Nephron progenitor cell (in vitro differentiated cells): ENCODE results near the gene CNKSR2.
"Not testable (repeated sequence)": the region's sequence is repeated elsewhere in the genome, so short reads cannot be mapped to it uniquely, and the experiment has no call there.

Source experiments
- DNase-seq: peaks from one replicate; pipeline ENCODE4 v3.0.0; 2021
- H3K27ac Mint-ChIP-seq: 2 replicates; pipeline ENCODE4 v1.8.0; 2021; ENCODE audit warnings: mild to moderate bottlenecking, moderate library complexity, mixed read lengths
- H3K27me3 Mint-ChIP-seq: 2 replicates; pipeline ENCODE4 v1.8.0; 2021; ENCODE audit warnings: mild to moderate bottlenecking, low read depth, mixed read lengths; ENCODE audit not compliant: poor library complexity
- H3K36me3 Mint-ChIP-seq: 2 replicates; pipeline ENCODE4 v1.8.0; 2021; ENCODE audit warnings: low read depth, mixed read lengths
- H3K4me1 Mint-ChIP-seq: 2 replicates; pipeline ENCODE4 v1.8.0; 2021; ENCODE audit warnings: mixed read lengths
- H3K4me3 Mint-ChIP-seq: 2 replicates; pipeline ENCODE4 v1.8.0; 2021; ENCODE audit warnings: mild to moderate bottlenecking, moderate library complexity, mixed read lengths
- H3K9me3 Mint-ChIP-seq: 2 replicates; pipeline ENCODE4 v1.8.0; 2021; ENCODE audit warnings: mild to moderate bottlenecking, moderate library complexity, mixed read lengths
- TF ChIP-seq, protein P1 (sequence below): fragments of 200-600 bp; sonication (generic); IDR thresholded peaks from 2 replicates; pipeline ENCODE4 v1.5.0; 2021; ENCODE audit warnings: antibody characterized with exemption

The CNKSR2 gene

DNA sequence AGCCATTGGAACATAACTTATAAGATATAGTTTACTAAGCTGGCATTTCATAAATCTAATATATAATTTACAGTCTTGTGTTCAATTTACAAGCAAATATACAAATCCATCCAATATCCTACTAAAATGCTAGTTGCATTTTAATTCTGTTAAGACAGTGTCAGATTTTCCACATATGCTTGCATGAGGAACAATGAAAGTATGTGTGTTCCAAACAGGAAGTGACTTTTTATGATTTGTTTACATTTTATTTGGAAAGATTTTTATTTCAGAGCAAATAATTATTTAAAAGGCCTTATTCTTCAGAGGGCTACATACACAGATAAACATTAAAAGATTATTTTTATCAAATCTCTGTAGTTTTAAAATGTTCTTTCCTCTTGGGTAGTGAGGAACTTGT, 153.9 kb downstream of the CNKSR2 start:
- no peak for DNase-seq
- H3K27ac Mint-ChIP-seq: no peak overlapping the region
- H3K27me3 Mint-ChIP-seq: no peaks in the 10 kb centered on the region
- no peaks in the 10 kb centered on the region for H3K4me1 Mint-ChIP-seq
- H3K36me3 Mint-ChIP-seq: no peaks in the 10 kb centered on the region
- TF ChIP-seq, protein P1, sequence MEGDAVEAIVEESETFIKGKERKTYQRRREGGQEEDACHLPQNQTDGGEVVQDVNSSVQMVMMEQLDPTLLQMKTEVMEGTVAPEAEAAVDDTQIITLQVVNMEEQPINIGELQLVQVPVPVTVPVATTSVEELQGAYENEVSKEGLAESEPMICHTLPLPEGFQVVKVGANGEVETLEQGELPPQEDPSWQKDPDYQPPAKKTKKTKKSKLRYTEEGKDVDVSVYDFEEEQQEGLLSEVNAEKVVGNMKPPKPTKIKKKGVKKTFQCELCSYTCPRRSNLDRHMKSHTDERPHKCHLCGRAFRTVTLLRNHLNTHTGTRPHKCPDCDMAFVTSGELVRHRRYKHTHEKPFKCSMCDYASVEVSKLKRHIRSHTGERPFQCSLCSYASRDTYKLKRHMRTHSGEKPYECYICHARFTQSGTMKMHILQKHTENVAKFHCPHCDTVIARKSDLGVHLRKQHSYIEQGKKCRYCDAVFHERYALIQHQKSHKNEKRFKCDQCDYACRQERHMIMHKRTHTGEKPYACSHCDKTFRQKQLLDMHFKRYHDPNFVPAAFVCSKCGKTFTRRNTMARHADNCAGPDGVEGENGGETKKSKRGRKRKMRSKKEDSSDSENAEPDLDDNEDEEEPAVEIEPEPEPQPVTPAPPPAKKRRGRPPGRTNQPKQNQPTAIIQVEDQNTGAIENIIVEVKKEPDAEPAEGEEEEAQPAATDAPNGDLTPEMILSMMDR: no peak
- no peaks in the 10 kb centered on the region for H3K9me3 Mint-ChIP-seq
- H3K4me3 Mint-ChIP-seq: no peak overlapping the region

- H3K4me3 Mint-ChIP-seq: no peak overlapping the region
- TF ChIP-seq, protein P1: no peak
- no peak overlapping the region for H3K27ac Mint-ChIP-seq
- H3K4me1 Mint-ChIP-seq: no peaks in the 10 kb centered on the region
- H3K9me3 Mint-ChIP-seq: no peaks in the 10 kb centered on the region
- no peaks in the 10 kb centered on the region for H3K36me3 Mint-ChIP-seq
- no peak for DNase-seq
- no peaks in the 10 kb centered on the region for H3K27me3 Mint-ChIP-seq
Observed at GRCh38 chrX:21529771-21530170, 155.6 kb downstream of the CNKSR2 start.

DNA sequence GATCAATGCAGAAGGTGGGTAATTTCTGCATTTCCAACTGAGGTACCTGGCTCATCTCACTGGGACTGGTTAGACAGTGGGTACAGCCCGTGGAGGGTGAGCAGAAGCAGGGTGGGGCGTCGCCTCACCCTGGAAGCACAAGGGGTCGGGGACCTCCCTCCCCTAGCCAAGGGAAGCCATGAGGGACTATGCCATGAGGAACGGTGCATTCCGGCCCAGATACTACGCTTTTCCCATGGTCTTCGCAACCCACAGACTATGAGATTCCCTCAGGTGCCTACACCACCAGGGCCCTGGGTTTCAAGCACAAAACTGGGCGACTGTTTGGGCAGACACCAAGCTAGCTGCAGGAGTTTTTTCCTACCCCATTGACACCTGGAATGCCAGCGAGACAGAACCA, 170.4 kb downstream of the CNKSR2 start:
- not testable (repeated sequence) for H3K4me3 Mint-ChIP-seq, H3K27me3 Mint-ChIP-seq, H3K4me1 Mint-ChIP-seq, H3K27ac Mint-ChIP-seq, DNase-seq
- H3K9me3 Mint-ChIP-seq: peaks cover 36% of the 10 kb centered on the region
- peaks cover 32% of the 10 kb centered on the region for H3K36me3 Mint-ChIP-seq

DNA sequence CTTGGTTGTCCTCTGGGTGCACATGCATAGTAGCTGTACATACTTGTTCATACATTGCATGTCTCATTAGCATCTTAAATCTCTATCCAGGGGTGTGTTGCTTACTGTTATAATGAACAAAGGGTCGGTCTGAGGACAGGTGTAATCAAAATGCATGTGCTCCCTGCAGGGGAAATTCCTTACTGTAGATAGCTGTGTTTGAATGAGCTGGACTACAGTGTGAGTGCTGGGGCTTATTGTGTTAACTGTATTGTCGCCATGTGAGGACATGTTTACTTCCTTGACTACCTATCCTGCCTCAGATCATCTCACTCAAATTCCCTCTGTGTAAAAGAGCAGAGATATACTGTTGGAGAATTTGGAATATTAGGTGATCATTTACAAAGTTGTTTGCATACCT, 185.2 kb downstream of the CNKSR2 start:
- no peaks in the 10 kb centered on the region for H3K4me1 Mint-ChIP-seq
- H3K27me3 Mint-ChIP-seq: no peaks in the 10 kb centered on the region
- no peak overlapping the region for H3K27ac Mint-ChIP-seq
- no peak overlapping the region for H3K4me3 Mint-ChIP-seq
- no peaks in the 10 kb centered on the region for H3K36me3 Mint-ChIP-seq
- no peaks in the 10 kb centered on the region for H3K9me3 Mint-ChIP-seq
- TF ChIP-seq, protein P1: no peak
- DNase-seq: no peak

GRCh38 chrX:21565025-21565424, 190.8 kb downstream of the CNKSR2 start:
- no peak for DNase-seq
- H3K27ac Mint-ChIP-seq: no peak overlapping the region
- peaks cover 8% of the 10 kb centered on the region for H3K36me3 Mint-ChIP-seq

DNA sequence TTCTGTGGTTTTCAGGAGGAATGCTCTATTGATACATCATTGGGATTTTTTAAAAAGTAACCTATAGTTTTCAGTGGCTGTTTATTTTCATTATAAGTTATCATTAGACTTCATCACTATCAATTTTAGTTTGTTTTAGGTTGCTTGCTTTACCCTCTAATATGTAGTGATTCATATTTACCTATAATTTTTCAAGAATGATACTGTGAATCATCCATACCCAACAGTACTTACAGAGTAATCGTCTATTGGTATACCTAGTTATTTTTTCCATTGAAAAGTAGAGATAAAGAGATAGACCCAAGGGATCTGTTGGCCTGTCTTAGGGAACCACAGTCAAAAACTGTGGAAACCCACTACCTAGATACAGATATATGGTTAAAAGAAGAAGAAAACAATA, 200.6 kb downstream of the CNKSR2 start:
- peaks cover 5% of the 10 kb centered on the region for H3K4me1 Mint-ChIP-seq
- H3K27me3 Mint-ChIP-seq: no peaks in the 10 kb centered on the region
- H3K27ac Mint-ChIP-seq: no peak overlapping the region
- no peak for DNase-seq
- H3K36me3 Mint-ChIP-seq: peaks cover 46% of the 10 kb centered on the region
- H3K4me3 Mint-ChIP-seq: no peak overlapping the region
- TF ChIP-seq, protein P1: no peak
- peaks cover 41% of the 10 kb centered on the region for H3K9me3 Mint-ChIP-seq

More at GRCh38 chrX:21565025-21565424, 190.8 kb downstream of the CNKSR2 start:
- H3K27me3 Mint-ChIP-seq: no peaks in the 10 kb centered on the region
- H3K4me1 Mint-ChIP-seq: no peaks in the 10 kb centered on the region
- TF ChIP-seq, protein P1: no peak
- H3K4me3 Mint-ChIP-seq: no peak overlapping the region
- no peaks in the 10 kb centered on the region for H3K9me3 Mint-ChIP-seq
